GM21447 (cell line): ENCODE measurements around the gene GGT6.

Experiments
- ATAC-seq: cut with Tn5 transposase; IDR thresholded peaks from one replicate; pipeline ENCODE4 v1.9.1; 2021; ENCODE audit not compliant: unreplicated experiment

Gene GGT6

GRCh38 chr17:4527134-4527533, 33.2 kb downstream of the GGT6 start:
- no peak for ATAC-seq

- ATAC-seq, result no peak
Measured at GRCh38 chr17:4525691-4526397, 34.5 kb downstream of the GGT6 start.

GRCh38 chr17:4523946-4524345, 36.4 kb downstream of the GGT6 start:
- no peak for ATAC-seq

GRCh38 chr17:4522661-4523060, 37.7 kb downstream of the GGT6 start:
- no peak for ATAC-seq

GRCh38 chr17:4520894-4521600, 39.3 kb downstream of the GGT6 start:
- ATAC-seq, result no peak

- no peak for ATAC-seq
Measured at GRCh38 chr17:4520060-4520893, 40.1 kb downstream of the GGT6 start.

- no peak for ATAC-seq
Measured at GRCh38 chr17:4519361-4519788, 41.0 kb downstream of the GGT6 start.

GRCh38 chr17:4518901-4519300, 41.5 kb downstream of the GGT6 start:
- ATAC-seq, result no peak

- ATAC-seq, result no peak
Measured at GRCh38 chr17:4516735-4517134, 43.6 kb downstream of the GGT6 start.

- no peak for ATAC-seq
Measured at GRCh38 chr17:4515501-4515900, 44.9 kb downstream of the GGT6 start.

- ATAC-seq, result no peak
Measured at GRCh38 chr17:4514779-4515178, 45.6 kb downstream of the GGT6 start.

- ATAC-seq, result no peak
Measured at GRCh38 chr17:4514206-4514605, 46.2 kb downstream of the GGT6 start.

- no peak for ATAC-seq
Measured at GRCh38 chr17:4513113-4514032, 47.0 kb downstream of the GGT6 start.

- no peak for ATAC-seq
Measured at GRCh38 chr17:4512156-4513112, 47.9 kb downstream of the GGT6 start.

GRCh38 chr17:4511199-4511932, 49.0 kb downstream of the GGT6 start:
- ATAC-seq, result no peak

GRCh38 chr17:4510618-4510941, 49.8 kb downstream of the GGT6 start:
- ATAC-seq, result no peak

- no peak for ATAC-seq
Measured at GRCh38 chr17:4509923-4510617, 50.3 kb downstream of the GGT6 start.

- ATAC-seq, result no peak
Measured at GRCh38 chr17:4509401-4509800, 51.0 kb downstream of the GGT6 start.
